ENCODE measurements around the gene ITFG1.

Gene ITFG1

GRCh38 chr16:47424846-47425245, 36.0 kb downstream of the ITFG1 start:
- DNase-seq (ENCODE audit: low spot score), result no peak
- in situ Hi-C loops (cut with MboI; ENCODE audit: low sequenced_read_pairs, unreplicated experiment), result no loop called here
- TF ChIP-seq, protein P1, sequence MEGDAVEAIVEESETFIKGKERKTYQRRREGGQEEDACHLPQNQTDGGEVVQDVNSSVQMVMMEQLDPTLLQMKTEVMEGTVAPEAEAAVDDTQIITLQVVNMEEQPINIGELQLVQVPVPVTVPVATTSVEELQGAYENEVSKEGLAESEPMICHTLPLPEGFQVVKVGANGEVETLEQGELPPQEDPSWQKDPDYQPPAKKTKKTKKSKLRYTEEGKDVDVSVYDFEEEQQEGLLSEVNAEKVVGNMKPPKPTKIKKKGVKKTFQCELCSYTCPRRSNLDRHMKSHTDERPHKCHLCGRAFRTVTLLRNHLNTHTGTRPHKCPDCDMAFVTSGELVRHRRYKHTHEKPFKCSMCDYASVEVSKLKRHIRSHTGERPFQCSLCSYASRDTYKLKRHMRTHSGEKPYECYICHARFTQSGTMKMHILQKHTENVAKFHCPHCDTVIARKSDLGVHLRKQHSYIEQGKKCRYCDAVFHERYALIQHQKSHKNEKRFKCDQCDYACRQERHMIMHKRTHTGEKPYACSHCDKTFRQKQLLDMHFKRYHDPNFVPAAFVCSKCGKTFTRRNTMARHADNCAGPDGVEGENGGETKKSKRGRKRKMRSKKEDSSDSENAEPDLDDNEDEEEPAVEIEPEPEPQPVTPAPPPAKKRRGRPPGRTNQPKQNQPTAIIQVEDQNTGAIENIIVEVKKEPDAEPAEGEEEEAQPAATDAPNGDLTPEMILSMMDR (IDR thresholded peaks at IDR 0.05; ENCODE audit: borderline replicate concordance, control extremely low read depth, extremely low read depth, insufficient read depth, missing control alignments), result no peak

- TF ChIP-seq, protein P1 (IDR thresholded peaks at IDR 0.05; ENCODE audit: borderline replicate concordance, control extremely low read depth, extremely low read depth, insufficient read depth, missing control alignments), result no peak
- in situ Hi-C loops (cut with MboI; ENCODE audit: low sequenced_read_pairs, unreplicated experiment), result no loop called here
- DNase-seq (ENCODE audit: low spot score), result no peak
Observed at GRCh38 chr16:47416869-47417268, 44.0 kb downstream of the ITFG1 start.

DNA sequence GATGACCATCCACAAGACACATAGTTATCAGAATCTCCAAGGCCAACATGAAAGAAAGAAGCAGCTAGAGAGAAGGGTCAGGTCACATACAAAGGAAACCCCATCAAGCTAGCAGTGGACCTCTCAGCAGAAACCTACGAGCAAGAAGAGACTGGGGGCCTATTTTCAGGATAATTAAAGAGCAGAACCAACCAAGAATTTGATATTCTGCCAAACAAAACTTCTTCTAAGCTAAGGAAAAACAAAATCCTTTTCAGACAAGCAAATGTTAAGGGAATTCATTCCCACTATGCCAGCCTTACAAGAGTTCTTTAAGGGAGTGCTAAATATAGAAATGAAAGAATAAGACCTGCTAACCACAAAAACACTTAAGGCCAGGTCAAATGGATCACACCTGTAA, 47.8 kb downstream of the ITFG1 start:
- in situ Hi-C loops (cut with MboI; ENCODE audit: low sequenced_read_pairs, unreplicated experiment), result no loop called here

DNA sequence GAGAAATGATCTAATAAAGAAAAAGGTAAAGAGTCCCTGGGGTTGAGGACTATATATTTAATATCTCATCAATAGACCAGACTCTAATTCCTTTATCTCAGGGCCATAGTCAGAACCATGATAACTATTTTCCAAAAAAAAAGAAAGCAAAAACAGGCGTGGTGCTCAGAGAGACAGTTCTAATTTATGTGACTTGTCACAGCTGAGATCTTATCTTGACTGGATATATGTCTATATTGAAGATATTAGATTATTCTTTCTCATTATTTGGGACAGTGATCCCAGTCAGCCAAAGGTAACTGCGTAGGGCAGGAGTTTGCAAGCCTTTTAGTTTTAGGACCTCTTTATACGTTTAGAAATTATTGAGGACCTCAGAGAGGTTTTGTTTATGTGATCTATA, 52.4 kb downstream of the ITFG1 start:
- TF ChIP-seq, protein P1 (IDR thresholded peaks at IDR 0.05; ENCODE audit: borderline replicate concordance, control extremely low read depth, extremely low read depth, insufficient read depth, missing control alignments), result no peak
- in situ Hi-C loops (cut with MboI; ENCODE audit: low sequenced_read_pairs, unreplicated experiment), result no loop called here
- DNase-seq (ENCODE audit: low spot score), result no peak

More for the DNA sequence above, 47.8 kb downstream of the ITFG1 start:
- TF ChIP-seq, protein P1 (IDR thresholded peaks at IDR 0.05; ENCODE audit: borderline replicate concordance, control extremely low read depth, extremely low read depth, insufficient read depth, missing control alignments), result no peak
- no peak for DNase-seq (ENCODE audit: low spot score)

GRCh38 chr16:47395733-47396498, 64.9 kb downstream of the ITFG1 start:
- DNase-seq (ENCODE audit: low spot score), result no peak
- TF ChIP-seq, protein P1 (IDR thresholded peaks at IDR 0.05; ENCODE audit: borderline replicate concordance, control extremely low read depth, extremely low read depth, insufficient read depth, missing control alignments), result no peak
- in situ Hi-C loops (cut with MboI; ENCODE audit: low sequenced_read_pairs, unreplicated experiment), result no loop called here

- in situ Hi-C loops (cut with MboI; ENCODE audit: low sequenced_read_pairs, unreplicated experiment), result no loop called here
- TF ChIP-seq, protein P1 (IDR thresholded peaks at IDR 0.05; ENCODE audit: borderline replicate concordance, control extremely low read depth, extremely low read depth, insufficient read depth, missing control alignments), result no peak
- DNase-seq (ENCODE audit: low spot score), result no peak
Observed at GRCh38 chr16:47392081-47392480, 68.8 kb downstream of the ITFG1 start.

Measured in GM13976 (cell line).